Measurements from ENCODE around the gene NAA10.

DNA sequence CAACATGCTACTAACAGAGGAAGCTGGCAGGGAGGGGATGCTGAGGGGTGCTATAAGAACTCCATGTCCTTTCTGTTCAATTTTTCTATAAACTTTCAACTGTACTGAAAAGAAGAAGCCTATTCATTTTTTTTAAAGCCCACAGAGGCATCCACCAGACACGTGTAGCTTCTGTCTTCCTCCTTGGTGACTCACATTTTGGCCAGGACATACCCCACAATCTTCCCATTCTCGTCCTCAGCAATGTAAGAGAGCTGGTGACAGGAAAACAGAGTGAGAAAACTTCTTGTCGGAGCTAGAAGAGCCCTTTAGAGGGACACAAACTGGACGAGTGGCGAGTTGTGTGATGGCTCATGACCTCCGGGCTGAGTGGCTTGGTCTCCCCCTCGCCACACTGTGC, 1.1 kb downstream of the NAA10 start:
- TF ChIP-seq SP2 (CRISPR knock-in tag; IDR thresholded peaks at IDR 0.05) (no peak), FOSL1 (CRISPR knock-in tag; IDR thresholded peaks at IDR 0.05; ENCODE audit: borderline replicate concordance) (no peak)
